ENCODE measurements around the gene AUTS2.

DNA sequence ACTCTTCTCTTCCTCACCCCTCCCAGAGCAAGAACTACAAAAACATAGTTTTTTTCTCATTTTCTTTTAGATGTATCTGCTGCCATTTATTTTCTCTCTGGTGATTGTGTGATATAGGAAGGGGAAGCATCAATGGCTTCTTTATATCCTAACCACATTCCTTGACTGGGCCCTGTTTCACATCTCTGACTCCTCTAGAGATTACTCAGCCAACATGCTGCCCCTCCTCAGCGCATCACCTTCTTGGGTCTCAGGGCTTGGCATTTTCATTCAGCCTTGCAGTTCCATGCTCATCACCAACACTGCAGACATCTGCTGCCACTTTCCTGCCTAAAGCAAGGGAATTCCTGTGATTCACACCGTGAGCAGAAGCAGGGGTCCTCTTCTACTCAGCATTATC, 705.5 kb downstream of the AUTS2 start:
- TF ChIP-seq, protein P1, sequence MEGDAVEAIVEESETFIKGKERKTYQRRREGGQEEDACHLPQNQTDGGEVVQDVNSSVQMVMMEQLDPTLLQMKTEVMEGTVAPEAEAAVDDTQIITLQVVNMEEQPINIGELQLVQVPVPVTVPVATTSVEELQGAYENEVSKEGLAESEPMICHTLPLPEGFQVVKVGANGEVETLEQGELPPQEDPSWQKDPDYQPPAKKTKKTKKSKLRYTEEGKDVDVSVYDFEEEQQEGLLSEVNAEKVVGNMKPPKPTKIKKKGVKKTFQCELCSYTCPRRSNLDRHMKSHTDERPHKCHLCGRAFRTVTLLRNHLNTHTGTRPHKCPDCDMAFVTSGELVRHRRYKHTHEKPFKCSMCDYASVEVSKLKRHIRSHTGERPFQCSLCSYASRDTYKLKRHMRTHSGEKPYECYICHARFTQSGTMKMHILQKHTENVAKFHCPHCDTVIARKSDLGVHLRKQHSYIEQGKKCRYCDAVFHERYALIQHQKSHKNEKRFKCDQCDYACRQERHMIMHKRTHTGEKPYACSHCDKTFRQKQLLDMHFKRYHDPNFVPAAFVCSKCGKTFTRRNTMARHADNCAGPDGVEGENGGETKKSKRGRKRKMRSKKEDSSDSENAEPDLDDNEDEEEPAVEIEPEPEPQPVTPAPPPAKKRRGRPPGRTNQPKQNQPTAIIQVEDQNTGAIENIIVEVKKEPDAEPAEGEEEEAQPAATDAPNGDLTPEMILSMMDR (IDR thresholded peaks at IDR 0.05): no peak
- TF ChIP-seq POLR2A (IDR thresholded peaks at IDR 0.05): no peak
